ENCODE data around the gene FANCE.

Gene FANCE

DNA sequence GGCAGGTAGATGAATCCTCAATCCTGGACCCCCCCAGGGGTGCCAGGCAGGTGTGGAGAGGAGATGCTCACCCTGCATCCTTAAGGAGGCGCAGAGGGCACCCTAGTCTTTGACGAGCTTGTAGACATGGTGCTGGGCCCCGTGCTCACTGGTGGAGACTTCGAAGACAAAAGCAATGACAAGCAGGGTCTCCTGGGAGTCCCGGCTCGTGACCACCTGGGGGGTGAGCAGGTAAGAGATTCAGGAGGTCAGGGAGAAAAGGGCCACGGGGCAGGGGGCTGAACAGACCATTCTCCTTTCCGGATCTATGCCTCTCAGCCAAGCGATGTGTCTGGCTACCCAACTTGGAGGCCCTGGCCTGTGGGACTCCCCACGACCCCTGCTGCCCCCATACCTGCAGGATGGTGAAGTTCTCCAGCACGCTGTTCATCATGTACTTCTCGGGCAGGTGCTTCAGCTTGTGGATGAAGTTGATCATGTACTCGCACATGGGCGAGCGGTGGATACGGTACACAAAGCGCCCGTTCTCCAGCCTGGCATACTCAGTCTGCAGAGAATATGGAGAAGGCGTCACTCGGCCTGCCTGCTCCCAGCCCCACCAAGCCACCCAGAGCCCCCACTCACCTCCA lies 22.9 kb downstream of the FANCE start:
- Histone ChIP-seq H3K36me3 (ENCODE audit: control insufficient read depth, low read length) (peaks cover 34% of the 10 kb centered on the region), H3K79me2 (ENCODE audit: control insufficient read depth, low read length) (peaks cover 12% of the 10 kb centered on the region), H3F3A (ENCODE audit: control insufficient read depth, insufficient read depth) (peaks cover 58% of the 10 kb centered on the region), H3K9me2 (replicated peaks; ENCODE audit: control insufficient read depth, low read length) (no peaks in the 10 kb centered on the region), H3K4me2 (ENCODE audit: low read length) (no peak overlapping the region), H3K4me1 (ENCODE audit: control insufficient read depth, low read length) (peaks cover 23% of the 10 kb centered on the region), H4K20me1 (ENCODE audit: control insufficient read depth, insufficient read depth, low read depth, low read length) (peaks cover 13% of the 10 kb centered on the region; the same call in 1 of the 2 replicates), H3K4me3 (ENCODE audit: low read length) (no peak overlapping the region), H3K9me3 (ENCODE audit: control insufficient read depth, insufficient read depth, low read length) (no peaks in the 10 kb centered on the region), H3K27me3 (ENCODE audit: control insufficient read depth, low read length) (peaks cover 7% of the 10 kb centered on the region; the same call in 1 of the 2 replicates), H3K27ac (ENCODE audit: low read depth, low read length) (no peak overlapping the region)
- TF ChIP-seq, protein P1, sequence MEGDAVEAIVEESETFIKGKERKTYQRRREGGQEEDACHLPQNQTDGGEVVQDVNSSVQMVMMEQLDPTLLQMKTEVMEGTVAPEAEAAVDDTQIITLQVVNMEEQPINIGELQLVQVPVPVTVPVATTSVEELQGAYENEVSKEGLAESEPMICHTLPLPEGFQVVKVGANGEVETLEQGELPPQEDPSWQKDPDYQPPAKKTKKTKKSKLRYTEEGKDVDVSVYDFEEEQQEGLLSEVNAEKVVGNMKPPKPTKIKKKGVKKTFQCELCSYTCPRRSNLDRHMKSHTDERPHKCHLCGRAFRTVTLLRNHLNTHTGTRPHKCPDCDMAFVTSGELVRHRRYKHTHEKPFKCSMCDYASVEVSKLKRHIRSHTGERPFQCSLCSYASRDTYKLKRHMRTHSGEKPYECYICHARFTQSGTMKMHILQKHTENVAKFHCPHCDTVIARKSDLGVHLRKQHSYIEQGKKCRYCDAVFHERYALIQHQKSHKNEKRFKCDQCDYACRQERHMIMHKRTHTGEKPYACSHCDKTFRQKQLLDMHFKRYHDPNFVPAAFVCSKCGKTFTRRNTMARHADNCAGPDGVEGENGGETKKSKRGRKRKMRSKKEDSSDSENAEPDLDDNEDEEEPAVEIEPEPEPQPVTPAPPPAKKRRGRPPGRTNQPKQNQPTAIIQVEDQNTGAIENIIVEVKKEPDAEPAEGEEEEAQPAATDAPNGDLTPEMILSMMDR (IDR thresholded peaks at IDR 0.05; ENCODE audit: low read depth, low read length, poor library complexity, severe bottlenecking): no peak
- no peak for TF ChIP-seq EZH2phosphoT487 (IDR thresholded peaks at IDR 0.05; ENCODE audit: borderline replicate concordance, low read length)

DNA sequence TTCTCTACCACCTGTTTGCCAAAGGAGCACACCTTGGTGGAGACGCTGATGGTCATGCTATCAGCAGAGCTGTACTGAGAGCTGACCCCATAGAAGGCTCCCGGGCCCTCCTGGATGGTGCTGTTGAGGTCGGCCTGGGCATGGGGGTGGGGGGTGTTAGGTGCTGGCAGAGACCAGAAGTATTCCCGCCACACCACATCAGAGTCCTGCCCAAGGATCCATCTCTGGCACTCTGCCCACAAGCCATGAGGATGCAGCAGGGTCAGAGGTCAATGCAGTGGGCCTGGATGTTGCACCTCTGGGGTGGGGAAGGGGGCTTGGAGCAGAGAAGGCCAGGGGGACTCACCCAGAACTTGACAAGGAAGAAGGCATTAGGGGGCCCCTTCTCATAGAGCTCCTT lies 23.4 kb downstream of the FANCE start:
- H3K36me3 ChIP-seq (ENCODE audit: control insufficient read depth, low read length): peaks cover 28% of the 10 kb centered on the region
- peaks cover 18% of the 10 kb centered on the region for H3K4me1 ChIP-seq (ENCODE audit: control insufficient read depth, low read length)
- H3K9me2 ChIP-seq (replicated peaks; ENCODE audit: control insufficient read depth, low read length): no peaks in the 10 kb centered on the region
- H3K4me3 ChIP-seq (ENCODE audit: low read length): no peak overlapping the region
- TF ChIP-seq, protein P1 (IDR thresholded peaks at IDR 0.05; ENCODE audit: low read depth, low read length, poor library complexity, severe bottlenecking): no peak
- no peak for TF ChIP-seq EZH2phosphoT487 (IDR thresholded peaks at IDR 0.05; ENCODE audit: borderline replicate concordance, low read length)
- peaks cover 7% of the 10 kb centered on the region; the same call in 1 of the 2 replicates for H3K27me3 ChIP-seq (ENCODE audit: control insufficient read depth, low read length)
- H3K9me3 ChIP-seq (ENCODE audit: control insufficient read depth, insufficient read depth, low read length): no peaks in the 10 kb centered on the region
- H3K79me2 ChIP-seq (ENCODE audit: control insufficient read depth, low read length): peaks cover 6% of the 10 kb centered on the region
- H3F3A ChIP-seq (ENCODE audit: control insufficient read depth, insufficient read depth): peaks cover 53% of the 10 kb centered on the region
- no peak overlapping the region for H3K4me2 ChIP-seq (ENCODE audit: low read length)
- H4K20me1 ChIP-seq (ENCODE audit: control insufficient read depth, insufficient read depth, low read depth, low read length): peaks cover 10% of the 10 kb centered on the region; the same call in 1 of the 2 replicates
- H3K27ac ChIP-seq (ENCODE audit: low read depth, low read length): no peak overlapping the region

DNA sequence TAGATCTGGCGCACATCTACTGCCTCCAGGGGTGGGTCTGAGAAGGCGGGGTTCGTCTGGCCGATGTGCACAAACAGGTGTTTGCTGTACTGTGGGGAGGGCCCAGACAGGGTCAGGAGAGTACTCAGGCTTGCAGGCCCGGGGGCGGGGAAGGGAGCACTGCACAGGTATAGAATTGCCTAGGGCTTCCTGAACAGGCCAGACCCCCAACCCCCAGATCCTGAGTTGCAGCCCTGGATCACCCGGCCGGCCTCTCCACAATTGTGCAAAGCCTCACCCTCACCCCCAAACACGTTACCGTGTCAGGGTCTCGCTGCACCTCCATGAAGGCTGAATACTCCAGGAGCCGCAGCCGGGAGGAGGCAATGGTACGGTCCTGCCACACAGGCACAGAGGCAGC lies 23.9 kb downstream of the FANCE start:
- H3F3A ChIP-seq (ENCODE audit: control insufficient read depth, insufficient read depth): peaks cover 49% of the 10 kb centered on the region
- H3K36me3 ChIP-seq (ENCODE audit: control insufficient read depth, low read length): peaks cover 24% of the 10 kb centered on the region
- no peak overlapping the region for H3K4me3 ChIP-seq (ENCODE audit: low read length)
- no peak overlapping the region for H3K27ac ChIP-seq (ENCODE audit: low read depth, low read length)
- peaks cover 9% of the 10 kb centered on the region for H3K27me3 ChIP-seq (ENCODE audit: control insufficient read depth, low read length)
- H3K79me2 ChIP-seq (ENCODE audit: control insufficient read depth, low read length): peaks cover 2% of the 10 kb centered on the region; the same call in 1 of the 2 replicates
- no peaks in the 10 kb centered on the region for H3K9me3 ChIP-seq (ENCODE audit: control insufficient read depth, insufficient read depth, low read length)
- no peaks in the 10 kb centered on the region for H3K9me2 ChIP-seq (replicated peaks; ENCODE audit: control insufficient read depth, low read length)
- peaks cover 13% of the 10 kb centered on the region for H3K4me1 ChIP-seq (ENCODE audit: control insufficient read depth, low read length)
- TF ChIP-seq, protein P1 (IDR thresholded peaks at IDR 0.05; ENCODE audit: low read depth, low read length, poor library complexity, severe bottlenecking): no peak
- TF ChIP-seq EZH2phosphoT487 (IDR thresholded peaks at IDR 0.05; ENCODE audit: borderline replicate concordance, low read length): no peak
- no peak overlapping the region for H3K4me2 ChIP-seq (ENCODE audit: low read length)
- H4K20me1 ChIP-seq (ENCODE audit: control insufficient read depth, insufficient read depth, low read depth, low read length): peaks cover 6% of the 10 kb centered on the region; the same call in 1 of the 2 replicates

Data from DOHH2 (cell line).